IMR-90 (cell line): Measurements from ENCODE around the gene STAT5B. TPM values are rescaled to one million over a fixed set of nuclear protein-coding genes. Genes with fewer than 3 reads are reported as not detected.

Experiments used
- ATAC-seq: fragments of 200-7000 bp; cut with Tn5 transposase; 2 replicates; pipeline ENCODE4 v1.9.1; 2020; ENCODE audit warnings: low read depth, mild to moderate bottlenecking, moderate library complexity
- BruUV-seq: library from RNA; stranded (reverse); fragments of 400-500 nt; replicated peaks from 2 replicates; lab custom pipeline; 2021; lab: Mats Ljungman, UMichigan
- CTCF ChIA-PET: fragments of 300-600 bp; formaldehyde crosslinking; extraction: SDS; loops from one replicate; lab custom pipeline; 2021; ENCODE audit warnings: antibody characterized with exemption; lab: Yijun Ruan, JAX
- POLR2A ChIA-PET: fragments of 300-600 bp; sonication (Branson Sonifier 250); formaldehyde crosslinking; loops from one replicate; lab custom pipeline; 2022; ENCODE audit warnings: antibody characterized with exemption; ENCODE audit not compliant: unreplicated experiment; lab: Charles Lee
- DNase-seq: peaks from one replicate; pipeline ENCODE4 v3.0.0; 2013
- H2AFZ ChIP-seq: replicated peaks from 2 replicates; pipeline ENCODE3; 2013; ENCODE audit warnings: low read length, mild to moderate bottlenecking; ENCODE audit not compliant: poor library complexity
- H2AK5ac ChIP-seq: 2 replicates; pipeline ENCODE4 v1.6.1; 2013; ENCODE audit warnings: low read depth, low read length, inconsistent platforms
- H2AK9ac ChIP-seq: replicated peaks from 2 replicates; pipeline ENCODE3; 2013; ENCODE audit warnings: mild to moderate bottlenecking, low read depth, low read length, moderate library complexity; ENCODE audit not compliant: poor library complexity
- H2BK120ac ChIP-seq: 2 replicates; pipeline ENCODE4 v1.6.1; 2013; ENCODE audit warnings: low read depth, low read length, inconsistent platforms
- H2BK15ac ChIP-seq: 3 replicates; pipeline ENCODE4 v1.6.1; 2013; ENCODE audit warnings: low read depth, low read length, inconsistent platforms
- H2BK20ac ChIP-seq: 2 replicates; pipeline ENCODE4 v1.6.1; 2013; ENCODE audit warnings: low read depth, mild to moderate bottlenecking, inconsistent platforms, low read length, moderate library complexity
- H2BK5ac ChIP-seq: 2 replicates; pipeline ENCODE4 v1.6.1; 2013; ENCODE audit warnings: mild to moderate bottlenecking, low read depth, low read length, inconsistent platforms; ENCODE audit not compliant: poor library complexity, severe bottlenecking
- H3K14ac ChIP-seq: replicated peaks from 2 replicates; pipeline ENCODE4 v1.6.1; 2013; ENCODE audit warnings: low read depth, low read length, inconsistent platforms
- H3K18ac ChIP-seq: 2 replicates; pipeline ENCODE4 v1.6.1; 2013; ENCODE audit warnings: low read depth, low read length, control low read depth
- H3K23ac ChIP-seq: 2 replicates; pipeline ENCODE4 v1.6.1; 2013; ENCODE audit warnings: low read depth, low read length, inconsistent platforms
- H3K27ac ChIP-seq: 2 replicates; pipeline ENCODE4 v1.5.1; 2013; ENCODE audit warnings: mild to moderate bottlenecking, control low read depth, low read length; ENCODE audit not compliant: insufficient read depth
- H3K27me3 ChIP-seq: 2 replicates; pipeline ENCODE4 v1.6.1; 2013; ENCODE audit warnings: low read length; ENCODE audit not compliant: control insufficient read depth, insufficient read depth
- H3K36me3 ChIP-seq: 2 replicates; pipeline ENCODE4 v1.6.1; 2013; ENCODE audit warnings: low read length, mixed read lengths; ENCODE audit not compliant: control insufficient read depth, insufficient read depth
- H3K4ac ChIP-seq: 2 replicates; pipeline ENCODE4 v1.6.1; 2013; ENCODE audit warnings: low read depth, low read length, inconsistent platforms
- H3K4me1 ChIP-seq: 2 replicates; pipeline ENCODE4 v1.6.1; 2013; ENCODE audit warnings: low read length, mixed read lengths; ENCODE audit not compliant: control insufficient read depth, insufficient read depth
- H3K4me2 ChIP-seq: 2 replicates; pipeline ENCODE4 v1.6.1; 2013; ENCODE audit warnings: low read depth, mild to moderate bottlenecking, control low read depth, low read length, moderate library complexity
- H3K4me3 ChIP-seq: 2 replicates; pipeline ENCODE4 v1.5.1; 2013; ENCODE audit warnings: low read depth, mild to moderate bottlenecking, control low read depth, low read length, moderate library complexity; ENCODE audit not compliant: insufficient read depth
- H3K56ac ChIP-seq: 2 replicates; pipeline ENCODE4 v1.6.1; 2013; ENCODE audit warnings: low read length, inconsistent platforms; ENCODE audit not compliant: insufficient read depth; ENCODE audit errors: extremely low read depth
- H3K79me1 ChIP-seq, 2 experiments: 2 replicates each; pipeline ENCODE4 v1.6.1; 2013; ENCODE audit warnings: low read length in 2 of 2, inconsistent platforms in 1 of 2, low read depth in 1 of 2
- H3K9ac ChIP-seq: 2 replicates; pipeline ENCODE4 v1.6.1; 2013; ENCODE audit warnings: low read depth, low read length, control low read depth
- H3K9me1 ChIP-seq: 2 replicates; pipeline ENCODE4 v1.6.1; 2013; ENCODE audit warnings: low read length, inconsistent platforms; ENCODE audit not compliant: insufficient read depth
- H3K9me3 ChIP-seq: 2 replicates; pipeline ENCODE4 v1.6.1; 2013; ENCODE audit warnings: low read length; ENCODE audit not compliant: control insufficient read depth, insufficient read depth
- H4K20me1 ChIP-seq: 2 replicates; pipeline ENCODE4 v1.6.1; 2013; ENCODE audit warnings: low read length, inconsistent platforms; ENCODE audit not compliant: insufficient read depth
- H4K5ac ChIP-seq: 2 replicates; pipeline ENCODE4 v1.6.1; 2013; ENCODE audit warnings: mild to moderate bottlenecking, low read depth, low read length, control low read depth
- H4K8ac ChIP-seq, 2 experiments: 2 replicates each; pipeline ENCODE4 v1.6.1; 2013; ENCODE audit warnings: low read depth in 2 of 2, low read length in 2 of 2, control low read depth in 1 of 2, inconsistent platforms in 1 of 2
- H4K91ac ChIP-seq: 2 replicates; pipeline ENCODE4 v1.6.1; 2013; ENCODE audit warnings: low read depth, low read length, inconsistent platforms; ENCODE audit not compliant: insufficient read depth
- CTCF ChIP-seq: conservative IDR thresholded peaks from 2 replicates; pipeline ENCODE4 v1.5.1; 2012; ENCODE audit warnings: mild to moderate bottlenecking, low read depth, low read length, improper control_type of control experiment
- MXI1 ChIP-seq: IDR thresholded peaks from 2 replicates; pipeline ENCODE4 v1.6.1; 2012; ENCODE audit warnings: low read depth, mild to moderate bottlenecking, low read length, moderate library complexity, borderline replicate concordance
- WGBS, 2 experiments: methylation state at CpG; one replicate each; pipeline versions ENCODE4 v1.1.5 to v1.1.7; 2013; ENCODE audit warnings: missing lambda C conversion rate in 2 of 2; ENCODE audit not compliant: insufficient read length in 1 of 2; ENCODE audit errors: extremely low coverage in 2 of 2; 5-methylcytosine and 5-hydroxymethylcytosine counted together
- dilution Hi-C: fragments of 300-500 bp; cut with HindIII; formaldehyde crosslinking; loops from one replicate; pipeline ENCODE4 v1.14.3; 2018; ENCODE audit warnings: low sequenced_read_pairs; ENCODE audit not compliant: unreplicated experiment
- in situ Hi-C: fragments of 300-500 bp; cut with MboI; formaldehyde crosslinking; loops from 3 replicates; pipeline ENCODE4 v1.14.3; 2019; ENCODE audit warnings: low sequenced_read_pairs, inconsistent platforms, mixed read lengths
- intact Hi-C: fragments of 100-400 bp; cut with micrococcal nuclease; formaldehyde crosslinking; loops from 2 replicates; pipeline ENCODE4 v1.10.0; 2022
- polyA plus RNA-seq, 3 experiments: library from polyadenylated mRNA; depleted of rRNA; stranded (reverse); fragments of >200 nt; gene quantifications; 2 replicates each; pipeline ENCODE4 v1.2.3, GENCODE V29; 2012; ENCODE audit warnings: low replicate concordance in 1 of 3
- total RNA-seq: library from RNA; depleted of rRNA; stranded (reverse); fragments of >200 nt; gene quantifications from 2 replicates; pipeline ENCODE4 v1.2.3, GENCODE V29; 2012

Gene STAT5B
- total and polyA plus RNA-seq, 2 of the 4 experiments (the other 2 are of a cell fraction) = 24.4 to 29.6 TPM

GRCh38 chr17:42163113-42163512, 113.1 kb downstream of the STAT5B start:
- no peak overlapping the region for H3K56ac ChIP-seq
- TF ChIP-seq CTCF = peak; percentile 21; the same call in 1 of the 2 replicates
- TF ChIP-seq MXI1 = no peak
- no peak overlapping the region for H2AK5ac ChIP-seq
- CTCF ChIA-PET = no interaction called here
- H3K27ac ChIP-seq = no peak overlapping the region
- no peak overlapping the region for H2BK5ac ChIP-seq
- H3K4me2 ChIP-seq = no peak overlapping the region
- H3K23ac ChIP-seq = no peak overlapping the region
- H3K9ac ChIP-seq = no peak overlapping the region
- H2AK9ac ChIP-seq = no peak overlapping the region
- H3K4ac ChIP-seq = no peak overlapping the region
- no peaks in the 10 kb centered on the region for H3K79me1 ChIP-seq
- no peak overlapping the region for H4K5ac ChIP-seq
- H3K4me3 ChIP-seq = no peak overlapping the region
- H2AFZ ChIP-seq = no peak overlapping the region
- no peaks in the 10 kb centered on the region for H3K36me3 ChIP-seq
- no peak for DNase-seq
- peaks cover 7% of the 10 kb centered on the region; the same call in 1 of the 2 replicates for H3K27me3 ChIP-seq
- H4K8ac ChIP-seq = no peak overlapping the region
- no peak overlapping the region for H3K14ac ChIP-seq
- H3K4me1 ChIP-seq = no peaks in the 10 kb centered on the region; the same call in 1 of the 2 replicates
- intact Hi-C loops (no loop called here), dilution Hi-C loops (no loop called here), in situ Hi-C loops (no loop called here)
- H4K20me1 ChIP-seq = no peaks in the 10 kb centered on the region
- 0 out of 2 replicates have a peak, but pooled peaks cover 3% of the 10 kb centered on the region for H3K9me1 ChIP-seq
- H3K9me3 ChIP-seq = no peaks in the 10 kb centered on the region
- POLR2A ChIA-PET = no interaction called here
- no peak for ATAC-seq
- H4K91ac ChIP-seq = no peak overlapping the region
- H2BK120ac ChIP-seq = no peak overlapping the region
- no peak overlapping the region for H2BK20ac ChIP-seq
- WGBS, 2 experiments = 38% methylated on average over 3 of the region's 8 CpGs; no CpG with 5 or more reads in 1 of the 2 experiments
- no TSS peak for BruUV-seq
- H3K18ac ChIP-seq = no peak overlapping the region
- H2BK15ac ChIP-seq = no peak overlapping the region
